ENCODE measurements around the gene RTF2. TPM values are rescaled to one million over a fixed set of nuclear protein-coding genes. Genes with fewer than 3 reads are reported as not detected.

RTF2 gene
- polyA plus RNA-seq, 1 donor from 2014 or later, result 127 TPM

DNA sequence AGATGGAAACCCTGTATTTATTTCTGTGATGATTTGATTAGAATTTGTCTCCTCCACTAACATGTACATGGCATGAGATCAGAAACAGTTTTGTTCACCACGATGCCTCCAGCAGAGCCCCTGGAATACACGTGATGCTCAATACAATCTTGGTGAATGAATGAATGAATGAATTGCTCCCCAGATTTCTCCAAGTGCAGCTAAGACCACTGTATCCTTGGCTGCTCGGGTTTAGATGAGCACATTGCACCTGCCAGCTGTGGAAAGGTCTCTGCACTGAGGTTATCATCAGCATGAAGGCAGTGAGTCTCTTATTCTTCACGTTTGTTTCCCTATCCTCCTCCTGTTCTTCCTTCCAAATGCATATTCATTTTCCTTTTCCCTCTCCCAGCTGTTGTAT is 38.5 kb upstream of the RTF2 start:
- Histone ChIP-seq H3K9ac (ENCODE audit: low read length) (no peak overlapping the region), H3K4me2 (ENCODE audit: low read length) (no peak overlapping the region)
- TF ChIP-seq CTCF (IDR thresholded peaks at IDR 0.05; ENCODE audit: poor library complexity, severe bottlenecking), result no peak
- TF ChIP-seq EP300 (conservative IDR thresholded peaks at IDR 0.05; ENCODE audit: poor library complexity, severe bottlenecking), result no peak
- no peak for TF ChIP-seq TAF1 (IDR thresholded peaks at IDR 0.05; ENCODE audit: low read depth)
- no peak for TF ChIP-seq RAD21 (conservative IDR thresholded peaks at IDR 0.05)
- TF ChIP-seq MXI1 (conservative IDR thresholded peaks at IDR 0.05; ENCODE audit: poor library complexity, severe bottlenecking), result no peak
- no peak for TF ChIP-seq EZH2 (IDR thresholded peaks at IDR 0.05; ENCODE audit: borderline replicate concordance, insufficient read depth, low read length, poor library complexity, severe bottlenecking)
- no peak for TF ChIP-seq SMC3 (conservative IDR thresholded peaks at IDR 0.05; ENCODE audit: poor library complexity)
- TF ChIP-seq POLR2AphosphoS5 (IDR thresholded peaks at IDR 0.05), result no peak
- TF ChIP-seq, protein P1, sequence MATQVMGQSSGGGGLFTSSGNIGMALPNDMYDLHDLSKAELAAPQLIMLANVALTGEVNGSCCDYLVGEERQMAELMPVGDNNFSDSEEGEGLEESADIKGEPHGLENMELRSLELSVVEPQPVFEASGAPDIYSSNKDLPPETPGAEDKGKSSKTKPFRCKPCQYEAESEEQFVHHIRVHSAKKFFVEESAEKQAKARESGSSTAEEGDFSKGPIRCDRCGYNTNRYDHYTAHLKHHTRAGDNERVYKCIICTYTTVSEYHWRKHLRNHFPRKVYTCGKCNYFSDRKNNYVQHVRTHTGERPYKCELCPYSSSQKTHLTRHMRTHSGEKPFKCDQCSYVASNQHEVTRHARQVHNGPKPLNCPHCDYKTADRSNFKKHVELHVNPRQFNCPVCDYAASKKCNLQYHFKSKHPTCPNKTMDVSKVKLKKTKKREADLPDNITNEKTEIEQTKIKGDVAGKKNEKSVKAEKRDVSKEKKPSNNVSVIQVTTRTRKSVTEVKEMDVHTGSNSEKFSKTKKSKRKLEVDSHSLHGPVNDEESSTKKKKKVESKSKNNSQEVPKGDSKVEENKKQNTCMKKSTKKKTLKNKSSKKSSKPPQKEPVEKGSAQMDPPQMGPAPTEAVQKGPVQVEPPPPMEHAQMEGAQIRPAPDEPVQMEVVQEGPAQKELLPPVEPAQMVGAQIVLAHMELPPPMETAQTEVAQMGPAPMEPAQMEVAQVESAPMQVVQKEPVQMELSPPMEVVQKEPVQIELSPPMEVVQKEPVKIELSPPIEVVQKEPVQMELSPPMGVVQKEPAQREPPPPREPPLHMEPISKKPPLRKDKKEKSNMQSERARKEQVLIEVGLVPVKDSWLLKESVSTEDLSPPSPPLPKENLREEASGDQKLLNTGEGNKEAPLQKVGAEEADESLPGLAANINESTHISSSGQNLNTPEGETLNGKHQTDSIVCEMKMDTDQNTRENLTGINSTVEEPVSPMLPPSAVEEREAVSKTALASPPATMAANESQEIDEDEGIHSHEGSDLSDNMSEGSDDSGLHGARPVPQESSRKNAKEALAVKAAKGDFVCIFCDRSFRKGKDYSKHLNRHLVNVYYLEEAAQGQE (IDR thresholded peaks at IDR 0.05; ENCODE audit: borderline replicate concordance), result no peak

DNA sequence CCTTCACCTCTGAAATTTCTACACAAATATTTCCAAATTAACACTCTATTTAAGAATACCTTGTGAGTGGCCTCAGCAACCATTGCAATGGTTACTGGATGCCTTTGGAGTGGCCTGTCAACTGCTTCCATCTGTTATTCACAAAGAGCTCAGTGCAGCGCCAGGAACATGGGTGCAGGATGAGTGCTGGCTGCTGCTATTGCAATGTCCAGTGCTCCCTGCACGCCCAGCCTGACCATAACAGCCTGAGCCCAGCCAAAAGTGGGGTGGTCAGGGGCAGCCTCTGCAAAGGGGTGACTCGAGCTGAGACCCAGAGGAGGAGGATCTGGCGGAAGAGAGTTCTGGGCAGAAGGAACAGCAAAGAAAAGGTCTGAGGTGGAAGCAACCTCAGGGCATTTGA is 38.0 kb upstream of the RTF2 start:
- Histone ChIP-seq H3F3A (ENCODE audit: insufficient read depth, low read length, poor library complexity, severe bottlenecking) (no peaks in the 10 kb centered on the region), H3K79me2 (replicated peaks; ENCODE audit: insufficient read depth, low read length) (no peaks in the 10 kb centered on the region), H3K27me3 (ENCODE audit: insufficient read depth, low read depth, low read length) (no peaks in the 10 kb centered on the region), H4K20me1 (ENCODE audit: insufficient read depth) (no peaks in the 10 kb centered on the region), H3K27ac (ENCODE audit: low read length) (no peak overlapping the region), H3K9me2 (ENCODE audit: insufficient read depth, low read length) (no peaks in the 10 kb centered on the region), H3K9me3 (ENCODE audit: low read length) (no peaks in the 10 kb centered on the region), H2AFZ (ENCODE audit: low read depth, low read length) (no peak overlapping the region), H3K9ac (ENCODE audit: low read length) (no peak overlapping the region), H3K36me3 (ENCODE audit: insufficient read depth, low read length) (no peaks in the 10 kb centered on the region), H3K4me3 (ENCODE audit: low read length) (no peak overlapping the region), H3K4me2 (ENCODE audit: low read length) (no peak overlapping the region)
- TF ChIP-seq SMC3 (conservative IDR thresholded peaks at IDR 0.05; ENCODE audit: poor library complexity) (no peak), MXI1 (conservative IDR thresholded peaks at IDR 0.05; ENCODE audit: poor library complexity, severe bottlenecking) (no peak), TAF1 (IDR thresholded peaks at IDR 0.05; ENCODE audit: low read depth) (no peak), POLR2AphosphoS5 (IDR thresholded peaks at IDR 0.05) (no peak), EZH2 (IDR thresholded peaks at IDR 0.05; ENCODE audit: borderline replicate concordance, insufficient read depth, low read length, poor library complexity, severe bottlenecking) (no peak), RAD21 (conservative IDR thresholded peaks at IDR 0.05) (no peak), CTCF (IDR thresholded peaks at IDR 0.05; ENCODE audit: poor library complexity, severe bottlenecking) (no peak), EP300 (conservative IDR thresholded peaks at IDR 0.05; ENCODE audit: poor library complexity, severe bottlenecking) (no peak)
- TF ChIP-seq, protein P1 (IDR thresholded peaks at IDR 0.05; ENCODE audit: borderline replicate concordance), result no peak

More for the DNA sequence above, 38.5 kb upstream of the RTF2 start:
- H3K9me3 ChIP-seq (ENCODE audit: low read length), result no peaks in the 10 kb centered on the region
- no peak overlapping the region for H3K4me3 ChIP-seq (ENCODE audit: low read length)
- no peaks in the 10 kb centered on the region for H3K36me3 ChIP-seq (ENCODE audit: insufficient read depth, low read length)
- H4K20me1 ChIP-seq (ENCODE audit: insufficient read depth), result no peaks in the 10 kb centered on the region
- no peaks in the 10 kb centered on the region for H3F3A ChIP-seq (ENCODE audit: insufficient read depth, low read length, poor library complexity, severe bottlenecking)
- no peak overlapping the region for H3K27ac ChIP-seq (ENCODE audit: low read length)
- no peaks in the 10 kb centered on the region for H3K79me2 ChIP-seq (replicated peaks; ENCODE audit: insufficient read depth, low read length)
- no peaks in the 10 kb centered on the region for H3K27me3 ChIP-seq (ENCODE audit: insufficient read depth, low read depth, low read length)
- no peaks in the 10 kb centered on the region for H3K9me2 ChIP-seq (ENCODE audit: insufficient read depth, low read length)
- no peak overlapping the region for H2AFZ ChIP-seq (ENCODE audit: low read depth, low read length)
